Uterus (tissue), 2 donors: ENCODE data around the gene CCN2.

Experiments used
- POLR2A ChIP-seq, 2 donors: fragments of 450-650 bp; IDR thresholded peaks; one replicate each; pipeline ENCODE4 v1.6.1; 2016; ENCODE audit warnings: antibody characterized with exemption in 2 of 2, mild to moderate bottlenecking in 1 of 2, moderate library complexity in 1 of 2
- TF ChIP-seq, protein P1 (sequence below), 4 experiments: fragments of 200-600 bp in 2 of 4; fragments of 450-650 bp in 2 of 4; sonication (generic) in 2 of 4; IDR thresholded peaks; one replicate each; pipeline ENCODE4 v1.5.1; 2016 to 2019; ENCODE audit warnings: antibody characterized with exemption in 4 of 4, mild to moderate bottlenecking in 2 of 4, moderate library complexity in 1 of 4

- no peak for TF ChIP-seq POLR2A (IDR thresholded peaks at IDR 0.05)
- TF ChIP-seq, protein P1, sequence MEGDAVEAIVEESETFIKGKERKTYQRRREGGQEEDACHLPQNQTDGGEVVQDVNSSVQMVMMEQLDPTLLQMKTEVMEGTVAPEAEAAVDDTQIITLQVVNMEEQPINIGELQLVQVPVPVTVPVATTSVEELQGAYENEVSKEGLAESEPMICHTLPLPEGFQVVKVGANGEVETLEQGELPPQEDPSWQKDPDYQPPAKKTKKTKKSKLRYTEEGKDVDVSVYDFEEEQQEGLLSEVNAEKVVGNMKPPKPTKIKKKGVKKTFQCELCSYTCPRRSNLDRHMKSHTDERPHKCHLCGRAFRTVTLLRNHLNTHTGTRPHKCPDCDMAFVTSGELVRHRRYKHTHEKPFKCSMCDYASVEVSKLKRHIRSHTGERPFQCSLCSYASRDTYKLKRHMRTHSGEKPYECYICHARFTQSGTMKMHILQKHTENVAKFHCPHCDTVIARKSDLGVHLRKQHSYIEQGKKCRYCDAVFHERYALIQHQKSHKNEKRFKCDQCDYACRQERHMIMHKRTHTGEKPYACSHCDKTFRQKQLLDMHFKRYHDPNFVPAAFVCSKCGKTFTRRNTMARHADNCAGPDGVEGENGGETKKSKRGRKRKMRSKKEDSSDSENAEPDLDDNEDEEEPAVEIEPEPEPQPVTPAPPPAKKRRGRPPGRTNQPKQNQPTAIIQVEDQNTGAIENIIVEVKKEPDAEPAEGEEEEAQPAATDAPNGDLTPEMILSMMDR (IDR thresholded peaks at IDR 0.05), result no peak
Measured at GRCh38 chr6:131945971-131946370, 5.2 kb downstream of the CCN2 start.
